ENCODE measurements around the gene PTCRA.

Gene PTCRA

DNA sequence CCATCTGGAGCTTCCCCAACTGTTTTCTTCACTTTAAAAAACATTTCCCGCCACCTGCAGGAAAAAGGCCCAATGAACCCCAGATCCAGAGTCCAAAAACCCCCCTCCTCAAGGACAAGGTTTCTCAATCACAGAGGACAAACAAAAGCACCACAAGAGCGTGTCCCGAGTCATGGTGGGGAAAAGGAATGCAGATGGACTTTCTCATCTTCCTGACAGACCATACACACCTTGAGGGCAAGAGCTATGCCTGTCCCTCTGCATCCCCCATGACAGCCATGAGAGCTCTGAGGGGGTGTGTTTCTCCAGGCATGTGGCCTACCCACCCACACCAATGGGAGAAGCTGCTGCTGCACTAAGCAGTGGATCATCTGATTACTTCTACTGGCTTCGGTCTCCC, 54.1 kb downstream of the PTCRA start:
- Histone ChIP-seq H3K27ac (ENCODE audit: low read depth, low read length) (no peak overlapping the region), H3K36me3 (ENCODE audit: control insufficient read depth, insufficient read depth, low read length) (peaks cover 8% of the 10 kb centered on the region), H3K4me1 (ENCODE audit: control insufficient read depth, insufficient read depth, low read length) (no peaks in the 10 kb centered on the region), H3K27me3 (ENCODE audit: control insufficient read depth, insufficient read depth, low read length) (no peaks in the 10 kb centered on the region), H3K9ac (ENCODE audit: low read length) (no peak overlapping the region), H3K4me3 (ENCODE audit: low read length) (no peak overlapping the region)

DNA sequence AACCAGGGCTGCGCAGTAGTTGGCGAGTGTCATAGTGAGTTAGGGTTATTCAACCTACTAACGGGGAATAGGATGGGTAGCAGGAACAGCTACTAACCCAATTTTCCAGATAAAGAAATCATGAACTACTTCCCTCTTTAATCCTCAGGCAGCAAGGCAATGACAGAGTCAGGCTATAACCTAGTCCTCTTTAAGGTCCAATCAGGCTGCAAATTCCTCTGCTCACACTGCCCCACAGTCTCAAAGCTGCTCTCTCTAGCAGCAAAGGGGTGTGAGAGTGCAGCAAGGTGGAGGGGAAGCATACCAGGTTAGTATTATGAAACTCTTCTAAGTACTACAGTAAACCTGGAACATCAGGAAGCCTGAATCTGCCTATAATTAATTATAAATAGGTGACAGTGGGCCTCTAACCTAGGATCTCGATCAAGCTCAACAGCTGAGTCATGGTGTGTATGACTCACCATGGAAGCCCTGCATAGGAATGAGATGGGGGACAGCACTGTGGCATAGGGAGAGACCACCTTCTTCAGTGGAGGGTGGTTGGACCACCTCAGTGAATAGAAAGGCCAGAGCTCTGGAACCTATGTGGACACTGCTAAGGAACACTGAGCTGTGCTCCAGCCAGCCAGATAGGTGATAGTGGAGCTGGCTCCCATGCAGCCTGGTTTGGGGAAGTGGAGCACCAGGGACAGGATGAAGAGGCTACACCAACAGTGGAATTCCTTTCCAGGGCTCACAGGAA, 55.2 kb downstream of the PTCRA start:
- Histone ChIP-seq H3K36me3 (ENCODE audit: control insufficient read depth, insufficient read depth, low read length) (peaks cover 6% of the 10 kb centered on the region), H3K27ac (ENCODE audit: low read depth, low read length) (no peak overlapping the region), H3K9ac (ENCODE audit: low read length) (no peak overlapping the region)

DNA sequence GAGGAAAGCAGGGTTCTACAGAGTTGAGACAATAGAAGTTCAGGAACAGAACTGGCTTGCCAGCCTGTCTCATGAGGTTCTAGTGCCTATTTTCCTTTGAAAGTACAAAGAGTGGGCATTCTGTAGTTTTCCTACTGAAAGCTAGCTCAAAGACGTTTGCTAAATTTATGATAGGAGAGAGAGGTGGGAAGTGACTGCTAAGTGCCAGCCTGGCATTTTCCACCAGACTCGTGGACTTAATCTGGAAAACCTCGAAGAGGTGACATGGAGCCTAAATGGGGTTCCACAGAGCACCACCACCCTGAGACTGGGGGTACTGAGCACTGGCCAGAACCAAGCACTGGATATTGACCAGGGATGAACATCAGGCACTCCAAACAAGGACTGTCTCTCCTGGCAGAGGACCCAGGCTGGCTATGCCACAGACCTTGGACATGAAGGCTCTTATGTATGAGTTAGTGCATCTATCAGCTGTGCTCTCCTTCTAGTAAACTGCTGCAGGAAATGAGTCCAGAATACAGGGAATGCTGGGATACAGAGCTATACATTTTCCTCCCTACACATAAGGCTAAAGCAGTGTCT, 56.0 kb downstream of the PTCRA start:
- Histone ChIP-seq H3K9ac (ENCODE audit: low read length) (no peak overlapping the region), H3K4me3 (ENCODE audit: low read length) (no peak overlapping the region), H3K4me1 (ENCODE audit: control insufficient read depth, insufficient read depth, low read length) (no peaks in the 10 kb centered on the region), H3K36me3 (ENCODE audit: control insufficient read depth, insufficient read depth, low read length) (no peaks in the 10 kb centered on the region), H3K27ac (ENCODE audit: low read depth, low read length) (no peak overlapping the region), H3K27me3 (ENCODE audit: control insufficient read depth, insufficient read depth, low read length) (no peaks in the 10 kb centered on the region)

More for the DNA sequence above, 55.2 kb downstream of the PTCRA start:
- Histone ChIP-seq H3K27me3 (ENCODE audit: control insufficient read depth, insufficient read depth, low read length) (no peaks in the 10 kb centered on the region), H3K4me3 (ENCODE audit: low read length) (no peak overlapping the region), H3K4me1 (ENCODE audit: control insufficient read depth, insufficient read depth, low read length) (no peaks in the 10 kb centered on the region)

DNA sequence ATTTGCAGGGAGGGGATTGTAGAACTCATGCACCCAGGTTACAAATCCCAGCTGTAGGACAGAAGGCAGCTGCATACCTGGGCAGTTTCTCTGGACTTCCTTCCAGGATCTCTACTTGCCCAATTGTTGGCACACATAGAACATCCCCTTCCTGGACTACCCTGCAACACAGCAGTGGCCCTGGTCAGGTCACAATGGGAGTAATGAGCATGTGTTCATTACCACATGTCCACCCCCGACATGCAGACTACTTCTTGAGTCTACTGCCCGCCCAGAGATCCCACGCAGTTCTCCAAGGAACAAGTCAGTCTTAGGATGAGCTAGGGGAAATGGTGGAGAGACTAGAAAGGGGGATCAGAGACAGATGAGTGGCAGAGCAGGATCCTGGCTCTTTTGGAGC, 58.1 kb downstream of the PTCRA start:
- no peaks in the 10 kb centered on the region for H3K27me3 ChIP-seq (ENCODE audit: control insufficient read depth, insufficient read depth, low read length)
- no peaks in the 10 kb centered on the region for H3K36me3 ChIP-seq (ENCODE audit: control insufficient read depth, insufficient read depth, low read length)
- H3K4me3 ChIP-seq (ENCODE audit: low read length) = no peak overlapping the region
- H3K27ac ChIP-seq (ENCODE audit: low read depth, low read length) = no peak overlapping the region
- H3K4me1 ChIP-seq (ENCODE audit: control insufficient read depth, insufficient read depth, low read length) = peaks cover 3% of the 10 kb centered on the region
- H3K9ac ChIP-seq (ENCODE audit: low read length) = no peak overlapping the region

DNA sequence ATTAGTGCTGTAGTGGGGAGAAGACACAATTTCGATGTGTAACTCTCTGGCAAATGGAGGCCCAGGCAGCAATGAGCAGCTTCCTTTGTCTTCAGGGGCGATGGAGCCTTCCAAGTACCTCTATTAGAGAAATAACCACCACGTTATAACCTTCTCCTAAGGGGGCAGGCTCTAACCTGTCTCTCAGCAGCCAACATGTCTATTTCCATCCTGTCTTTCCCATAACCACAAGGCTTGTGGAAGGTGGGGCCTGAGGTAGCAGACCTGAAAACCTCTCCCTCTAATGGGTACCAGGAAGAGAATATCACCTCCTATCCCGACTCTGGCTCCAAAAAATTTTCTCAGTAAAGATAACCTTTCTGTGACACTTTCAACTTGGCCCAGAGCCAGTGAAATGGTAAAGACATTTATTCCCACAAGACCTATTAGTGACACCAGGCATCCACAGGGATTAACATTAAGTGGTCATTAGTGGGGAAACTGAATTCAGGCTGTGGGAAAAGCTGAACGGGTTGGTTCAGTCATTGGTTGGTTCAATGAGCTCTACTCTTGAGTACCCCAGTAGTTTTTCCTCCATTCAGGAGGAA, 59.2 kb downstream of the PTCRA start:
- Histone ChIP-seq H3K27me3 (ENCODE audit: control insufficient read depth, insufficient read depth, low read length) (no peaks in the 10 kb centered on the region), H3K4me3 (ENCODE audit: low read length) (no peak overlapping the region), H3K4me1 (ENCODE audit: control insufficient read depth, insufficient read depth, low read length) (peaks cover 6% of the 10 kb centered on the region), H3K36me3 (ENCODE audit: control insufficient read depth, insufficient read depth, low read length) (no peaks in the 10 kb centered on the region), H3K9ac (ENCODE audit: low read length) (no peak overlapping the region), H3K27ac (ENCODE audit: low read depth, low read length) (no peak overlapping the region)

Data from rectal smooth muscle tissue (tissue), 1 donor.